A673 (cell line): ENCODE results near the gene EXOC2. TPM values are rescaled to one million over a fixed set of nuclear protein-coding genes. Genes with fewer than 3 reads are reported as not detected.

Experiments used
- BruUV-seq: library from RNA; stranded (reverse); fragments of 400-500 nt; replicated peaks from 2 replicates; lab custom pipeline; 2021; lab: Mats Ljungman, UMichigan
- CTCF ChIA-PET: fragments of 300-600 bp; sonication (Branson Sonifier 250); formaldehyde crosslinking; loops from one replicate; lab custom pipeline; 2022; ENCODE audit warnings: antibody characterized with exemption; lab: Charles Lee
- POLR2A ChIA-PET: fragments of 300-600 bp; sonication (Branson Sonifier 250); formaldehyde crosslinking; loops from one replicate; lab custom pipeline; 2022; ENCODE audit warnings: antibody characterized with exemption; ENCODE audit not compliant: low non-redundant PET; lab: Charles Lee
- DNase-seq: peaks from one replicate; pipeline ENCODE4 v3.0.0-alpha.2; 2015; ENCODE audit warnings: low spot score
- H3K27ac ChIP-seq: fragments of 200-600 bp; sonication (generic); 2 replicates; pipeline ENCODE4 v1.5.1; 2016; ENCODE audit warnings: mixed run types, low read depth, mild to moderate bottlenecking, mixed read lengths, antibody characterized with exemption, low read length; ENCODE audit not compliant: poor library complexity, severe bottlenecking
- H3K27me3 ChIP-seq: fragments of 200-600 bp; sonication (generic); replicated peaks from 2 replicates; pipeline ENCODE4 v1.6.1; 2017; ENCODE audit warnings: mixed run types, low read depth, mild to moderate bottlenecking, mixed read lengths, antibody characterized with exemption, low read length; ENCODE audit not compliant: insufficient read depth, poor library complexity
- H3K36me3 ChIP-seq: fragments of 200-600 bp; sonication (generic); 2 replicates; pipeline ENCODE4 v1.6.1; 2016; ENCODE audit warnings: mixed run types, mild to moderate bottlenecking, mixed read lengths, antibody characterized with exemption, low read length; ENCODE audit not compliant: insufficient read depth, poor library complexity, severe bottlenecking
- H3K4me1 ChIP-seq: fragments of 200-600 bp; sonication (generic); 2 replicates; pipeline ENCODE4 v1.6.1; 2017; ENCODE audit warnings: mixed run types, mild to moderate bottlenecking, mixed read lengths, antibody characterized with exemption, low read length; ENCODE audit not compliant: insufficient read depth, poor library complexity, severe bottlenecking
- H3K4me3 ChIP-seq: fragments of 200-600 bp; sonication (generic); 2 replicates; pipeline ENCODE4 v1.5.1; 2016; ENCODE audit warnings: low read depth, mixed run types, mild to moderate bottlenecking, mixed read lengths, low read length; ENCODE audit not compliant: poor library complexity, severe bottlenecking
- H3K9me3 ChIP-seq: fragments of 200-600 bp; sonication (generic); 2 replicates; pipeline ENCODE4 v1.6.1; 2016; ENCODE audit warnings: mixed run types, low read depth, mild to moderate bottlenecking, mixed read lengths, antibody characterized with exemption, low read length; ENCODE audit not compliant: poor library complexity, severe bottlenecking
- CTCF ChIP-seq: fragments of 300-800, 200-600 bp; sonication (generic); conservative IDR thresholded peaks from 2 replicates; pipeline ENCODE4 v1.5.1; 2017; ENCODE audit warnings: low read depth, mild to moderate bottlenecking, antibody characterized with exemption, low read length, moderate library complexity, mixed read lengths
- EZH2 ChIP-seq: fragments of 200-600 bp; sonication (generic); IDR thresholded peaks from 2 replicates; pipeline ENCODE4 v1.6.1; 2017; ENCODE audit warnings: borderline replicate concordance, low read depth, mild to moderate bottlenecking, mixed read lengths, antibody characterized with exemption, low read length; ENCODE audit not compliant: poor library complexity, severe bottlenecking
- intact Hi-C: fragments of 100-400 bp; cut with micrococcal nuclease; formaldehyde crosslinking; loops from one replicate; pipeline ENCODE4 v1.10.0; 2022; ENCODE audit not compliant: unreplicated experiment
- total RNA-seq: library from RNA; stranded (reverse); gene quantifications from 2 replicates; pipeline ENCODE4 v1.2.3, GENCODE V29; 2021

The EXOC2 gene
- total RNA-seq, 1 experiment from 2014 or later: 22.4 TPM

- no peaks in the 10 kb centered on the region for H3K4me1 ChIP-seq
- no TSS peak for BruUV-seq
- no peaks in the 10 kb centered on the region for H3K27me3 ChIP-seq
- no peaks in the 10 kb centered on the region for H3K36me3 ChIP-seq
- no peak for TF ChIP-seq EZH2
- no peak for TF ChIP-seq CTCF
- DNase-seq: no peak
- POLR2A ChIA-PET: interaction anchor here (0.7 kb wide), 1 partner anchor 26 kb away, joined by 3 read pairs; no protein-coding TSS in a partner anchor
- H3K9me3 ChIP-seq: no peaks in the 10 kb centered on the region
- CTCF ChIA-PET: no interaction called here
- intact Hi-C loops: no loop called here
- H3K27ac ChIP-seq: no peak overlapping the region
- H3K4me3 ChIP-seq: no peak overlapping the region
Measured at GRCh38 chr6:568954-569523, 123.9 kb downstream of the EXOC2 start.

GRCh38 chr6:568085-568484 lies 124.9 kb downstream of the EXOC2 start:
- intact Hi-C loops: no loop called here
- Histone ChIP-seq H3K27ac (no peak overlapping the region), H3K4me1 (no peaks in the 10 kb centered on the region), H3K27me3 (no peaks in the 10 kb centered on the region), H3K36me3 (no peaks in the 10 kb centered on the region), H3K9me3 (no peaks in the 10 kb centered on the region), H3K4me3 (no peak overlapping the region)
- BruUV-seq: no TSS peak
- DNase-seq: no peak
- TF ChIP-seq CTCF (no peak), EZH2 (no peak)
- ChIA-PET CTCF (no interaction called here), POLR2A (interaction anchor here (0.6 kb wide), 1 partner anchor 868 kb away, joined by 5 read pairs; no protein-coding TSS in a partner anchor)

- no peak for DNase-seq
- intact Hi-C loops: no loop called here
- Histone ChIP-seq H3K9me3 (no peaks in the 10 kb centered on the region), H3K27ac (no peak overlapping the region), H3K4me1 (no peaks in the 10 kb centered on the region), H3K36me3 (peaks cover 2% of the 10 kb centered on the region), H3K4me3 (no peak overlapping the region), H3K27me3 (no peaks in the 10 kb centered on the region)
- TF ChIP-seq EZH2: no peak
- TF ChIP-seq CTCF: no peak
- BruUV-seq: no TSS peak
- ChIA-PET CTCF (no interaction called here), POLR2A (interaction anchor here (0.5 kb wide), 1 partner anchor 204 kb away, joined by 6 read pairs; no protein-coding TSS in a partner anchor)
Measured at GRCh38 chr6:563863-564262, 129.1 kb downstream of the EXOC2 start.
